GM19452 (cell line): ENCODE data around the gene APOM.

Experiments
- ATAC-seq: cut with Tn5 transposase; IDR thresholded peaks from one replicate; pipeline ENCODE4 v1.9.1; 2021; ENCODE audit not compliant: unreplicated experiment

Gene APOM

DNA sequence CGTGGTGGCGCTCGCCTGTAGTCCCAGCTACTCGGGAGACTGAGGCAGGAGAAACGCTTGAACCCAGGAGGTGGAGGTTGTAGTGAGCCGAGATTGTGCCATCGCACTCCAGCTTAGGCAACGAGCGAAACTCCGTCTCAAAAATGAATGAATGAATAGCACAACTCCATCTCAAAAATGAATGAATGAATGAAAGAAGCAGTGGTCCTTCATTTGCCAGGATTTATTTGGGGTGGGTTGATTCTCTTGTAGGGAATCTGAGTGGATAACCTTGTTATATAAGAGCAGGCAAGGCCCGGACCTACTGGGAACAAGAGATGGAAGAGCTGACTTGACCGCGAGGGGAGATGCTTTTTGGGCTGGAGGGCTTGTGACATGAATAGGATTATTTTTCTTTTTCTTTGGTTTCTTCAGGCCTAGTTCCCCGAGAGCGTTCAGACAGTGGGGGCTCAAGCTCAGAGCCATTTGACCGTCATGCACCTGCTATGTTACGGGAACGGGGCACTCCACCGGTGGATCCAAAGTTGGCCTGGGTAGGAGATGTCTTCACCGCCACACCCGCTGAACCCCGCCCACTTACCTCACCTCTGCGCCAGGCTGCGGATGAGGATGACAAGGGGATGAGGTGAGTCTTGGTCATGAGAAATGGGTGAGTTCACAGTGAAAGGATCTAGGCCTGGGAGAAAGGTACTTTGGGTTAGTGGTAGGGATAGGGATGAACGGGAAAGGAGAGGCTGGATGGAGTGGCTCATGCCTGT, 25.3 kb upstream of the APOM start:
- no peak for ATAC-seq

- ATAC-seq, result no peak
These were observed 24.5 kb upstream of the APOM start for GRCh38 chr6:31631209-31631608.

GRCh38 chr6:31631681-31632278, 23.9 kb upstream of the APOM start:
- no peak for ATAC-seq

GRCh38 chr6:31632279-31632946, 23.3 kb upstream of the APOM start:
- ATAC-seq, result no peak

DNA sequence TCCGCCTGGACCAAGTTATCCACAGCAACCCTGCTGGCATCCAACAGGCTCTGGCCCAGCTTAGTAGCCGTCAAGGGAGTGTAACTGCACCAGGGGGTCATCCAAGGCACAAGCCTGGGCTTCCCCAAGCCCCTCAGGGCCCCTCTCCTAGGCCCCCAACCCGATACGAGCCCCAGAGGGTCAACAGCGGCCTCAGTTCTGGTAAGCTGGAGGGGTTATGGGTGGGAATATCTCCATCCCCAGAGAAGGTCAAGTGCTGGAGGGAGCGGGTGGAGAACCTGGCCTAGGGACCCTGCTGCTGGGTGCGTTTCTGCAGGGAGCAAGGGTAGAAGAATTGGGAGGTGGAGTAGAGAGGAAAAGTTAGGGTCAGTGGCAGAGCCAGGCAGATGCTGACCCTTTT, 22.2 kb upstream of the APOM start:
- ATAC-seq, result no peak

- no peak for ATAC-seq
These were observed 21.6 kb upstream of the APOM start for GRCh38 chr6:31634131-31634530.

GRCh38 chr6:31634969-31635575, 20.6 kb upstream of the APOM start:
- no peak for ATAC-seq

DNA sequence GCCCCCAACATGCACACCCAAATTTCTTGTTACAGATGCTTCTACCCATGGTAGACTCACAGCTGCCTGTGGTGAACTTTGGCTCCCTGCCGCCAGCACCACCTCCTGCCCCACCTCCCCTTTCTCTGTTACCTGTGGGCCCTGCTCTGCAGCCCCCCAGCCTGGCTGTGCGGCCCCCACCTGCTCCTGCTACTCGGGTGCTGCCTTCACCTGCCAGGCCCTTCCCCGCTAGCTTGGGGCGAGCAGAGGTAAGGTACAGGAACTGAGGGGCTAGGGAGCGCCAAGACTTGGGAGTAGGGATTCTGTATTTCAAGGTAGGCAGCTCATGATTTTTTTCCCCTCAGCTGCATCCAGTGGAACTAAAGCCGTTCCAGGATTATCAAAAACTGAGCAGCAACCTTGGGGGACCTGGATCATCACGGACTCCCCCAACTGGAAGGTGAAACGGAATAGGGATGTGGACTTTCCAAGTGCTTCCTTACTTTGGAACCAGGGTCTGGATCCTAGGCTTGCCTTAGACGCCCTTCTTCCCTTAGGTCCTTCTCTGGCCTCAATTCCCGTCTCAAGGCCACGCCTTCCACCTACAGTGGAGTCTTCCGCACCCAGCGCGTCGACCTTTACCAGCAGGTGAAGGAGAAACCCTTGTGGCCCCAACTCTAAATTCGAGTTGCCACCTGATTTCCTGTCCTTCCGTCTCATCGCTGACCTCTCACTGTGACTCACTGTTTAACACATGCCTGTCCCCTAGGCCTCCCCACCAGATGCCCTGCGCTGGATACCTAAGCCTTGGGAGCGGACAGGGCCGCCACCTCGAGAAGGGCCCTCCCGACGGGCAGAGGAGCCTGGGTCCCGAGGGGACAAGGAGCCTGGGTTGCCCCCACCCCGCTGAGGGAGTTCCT, 18.7 kb upstream of the APOM start:
- ATAC-seq, result no peak

DNA sequence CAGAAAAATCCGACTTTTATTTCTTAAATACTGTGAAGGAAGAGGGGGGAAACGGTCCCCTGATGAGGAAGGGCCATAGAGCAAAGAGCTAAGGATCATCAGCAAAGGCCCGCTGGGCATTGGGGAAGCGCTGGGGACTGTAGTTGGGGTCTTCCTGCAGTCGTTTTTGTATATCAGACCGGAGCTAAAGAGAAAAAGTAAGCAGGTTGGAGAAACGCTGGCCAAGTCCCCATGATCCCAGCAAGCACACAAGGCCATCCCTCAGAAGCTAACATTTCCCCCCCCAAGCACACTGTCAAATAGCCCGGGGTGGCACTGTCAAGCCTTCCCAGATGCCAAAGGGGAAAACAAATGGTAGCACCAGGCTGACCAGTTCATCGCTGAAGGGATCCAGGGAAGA, 16.7 kb upstream of the APOM start:
- ATAC-seq, result no peak

DNA sequence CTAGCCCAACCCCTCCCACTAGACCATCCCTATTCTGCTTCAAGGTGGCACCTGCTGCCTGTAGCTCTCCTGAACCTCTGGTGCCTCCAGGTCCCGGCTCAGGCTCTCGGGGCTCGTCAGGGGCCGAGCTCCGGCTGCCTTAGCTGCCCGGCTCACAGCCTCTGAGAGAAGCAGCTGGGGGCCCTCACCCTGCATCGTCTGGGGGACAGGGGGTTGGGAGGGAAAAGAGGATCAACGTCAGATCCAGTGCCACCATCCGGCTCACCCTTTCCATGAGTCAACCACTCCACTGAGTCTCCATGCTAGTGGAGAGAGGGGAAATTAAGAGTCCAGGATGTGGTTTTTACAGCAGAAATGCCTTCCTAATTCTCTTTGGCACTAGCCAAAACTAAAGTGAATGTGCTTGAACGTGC, 16.2 kb upstream of the APOM start:
- no peak for ATAC-seq

GRCh38 chr6:31640612-31641011, 15.1 kb upstream of the APOM start:
- ATAC-seq, result no peak

GRCh38 chr6:31641370-31641769, 14.3 kb upstream of the APOM start:
- no peak for ATAC-seq

DNA sequence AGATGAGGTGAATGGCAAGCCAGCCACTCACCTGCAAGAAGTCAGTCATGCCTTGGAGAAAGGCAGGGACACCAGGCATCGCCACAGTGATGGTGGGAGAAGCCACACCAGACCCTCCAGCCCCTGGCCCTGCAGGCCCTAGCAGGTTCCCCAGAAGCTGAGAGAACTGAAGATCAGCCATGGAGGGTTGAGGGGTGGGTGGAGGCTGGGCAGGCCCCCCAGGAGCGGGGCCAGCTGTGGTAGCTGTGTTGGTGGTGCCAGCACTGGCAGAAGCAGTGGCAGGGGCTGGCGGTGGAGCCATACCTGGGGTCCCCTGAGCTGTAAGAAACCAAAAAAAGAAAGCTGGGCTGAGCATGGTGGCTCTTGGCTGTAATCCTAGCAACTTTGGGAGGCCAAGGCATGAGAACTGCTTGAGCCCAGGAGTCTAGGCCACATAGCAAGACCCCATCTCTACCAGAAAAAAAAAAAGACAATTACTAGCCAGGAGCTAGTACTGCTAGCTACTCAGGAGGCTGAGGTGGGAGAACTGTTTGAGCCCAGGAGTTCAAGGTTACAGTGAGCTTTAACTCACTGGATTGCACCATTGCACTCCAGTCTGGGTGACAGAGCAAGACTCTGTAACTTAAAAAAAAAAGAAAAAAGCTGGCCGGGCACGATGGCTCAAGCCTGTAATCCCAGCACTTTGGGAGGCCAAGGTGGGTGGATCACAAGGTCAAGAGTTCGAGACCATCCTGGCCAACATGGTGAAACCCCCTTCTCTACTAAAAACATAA, 12.7 kb upstream of the APOM start:
- ATAC-seq, result no peak

GRCh38 chr6:31643818-31644454, 11.8 kb upstream of the APOM start:
- ATAC-seq, result no peak

GRCh38 chr6:31645325-31645724, 10.4 kb upstream of the APOM start:
- no peak for ATAC-seq

DNA sequence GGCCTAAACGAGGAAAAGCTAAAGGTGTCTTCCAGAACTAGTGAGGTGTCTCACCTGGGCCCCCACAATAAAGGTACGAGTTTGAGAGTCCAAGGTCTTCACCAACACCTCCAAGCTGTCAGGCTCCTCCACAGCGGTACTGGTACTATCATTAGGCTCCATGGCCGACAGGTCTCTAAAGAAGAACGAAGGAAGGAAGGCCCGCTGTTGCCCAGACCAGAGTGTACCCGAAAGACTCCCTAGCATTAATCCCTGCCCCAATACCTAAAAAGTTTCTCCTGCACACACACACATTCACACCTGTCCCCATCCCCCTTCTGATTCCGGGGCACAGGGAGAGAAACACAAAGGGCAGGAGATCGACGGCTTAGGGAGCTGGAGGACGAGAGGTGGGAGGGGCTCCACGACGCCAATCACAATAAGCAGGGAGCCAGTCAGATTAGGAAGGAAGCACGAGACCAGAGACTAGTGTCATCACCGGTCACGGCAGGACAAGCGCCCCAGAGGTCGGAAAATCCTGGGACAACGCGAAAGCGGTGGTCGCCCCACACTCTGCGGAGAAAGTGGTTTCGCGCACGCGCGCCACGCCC, 4.0 kb upstream of the APOM start:
- ATAC-seq, result peak; percentile 19

GRCh38 chr6:31652925-31653724, 2.6 kb upstream of the APOM start:
- ATAC-seq, result peak; percentile 52

DNA sequence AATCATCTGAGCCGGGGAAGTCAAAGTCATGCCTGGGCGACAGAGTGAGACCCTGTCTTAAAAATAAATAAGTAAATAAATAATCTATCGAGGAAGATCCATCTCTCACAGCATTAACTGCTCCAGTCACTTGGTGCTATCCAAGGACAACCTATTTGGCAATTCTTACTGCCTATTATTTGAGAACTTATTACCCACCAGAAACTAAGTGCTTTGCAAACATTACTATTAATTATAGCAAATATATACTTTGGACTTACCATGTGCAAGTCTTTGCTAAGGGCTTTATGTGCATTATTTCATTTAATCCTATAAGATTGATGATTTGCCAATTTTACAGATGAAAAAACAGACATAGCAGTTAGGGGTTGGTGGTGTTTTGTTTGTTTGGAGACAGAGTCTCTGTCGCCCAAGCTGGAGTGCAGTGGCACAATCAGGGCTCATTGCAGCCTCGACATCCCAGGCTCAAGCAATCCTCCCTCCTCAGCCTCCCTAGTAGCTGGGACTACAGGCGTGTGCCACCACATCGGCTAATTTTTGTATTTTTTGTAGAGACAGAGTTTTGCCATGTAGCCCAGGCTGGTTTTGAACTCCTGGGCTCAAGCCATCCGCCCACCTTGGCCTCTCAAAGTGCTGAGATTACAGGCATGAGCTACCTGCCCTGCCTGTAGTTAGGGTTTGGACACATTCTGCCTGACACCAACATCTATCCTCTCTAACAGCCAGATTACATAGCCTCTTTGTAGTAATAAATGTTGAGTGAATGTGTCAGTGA, 933 bp upstream of the APOM start:
- ATAC-seq, result no peak
